GM12878 (cell line): Measurements from ENCODE around the gene RUVBL2. TPM values are rescaled to one million over a fixed set of nuclear protein-coding genes. Genes with fewer than 3 reads are reported as not detected.

Experiments used
- BCLAF1 ChIP-seq: fragments of 450-650 bp; IDR thresholded peaks from 2 replicates; pipeline ENCODE4 v1.6.1; 2017; ENCODE audit warnings: antibody characterized with exemption, mild to moderate bottlenecking, moderate library complexity
- CBFB ChIP-seq: IDR thresholded peaks from 2 replicates; pipeline ENCODE4 v1.6.1; 2016; ENCODE audit warnings: antibody characterized with exemption, low read depth
- IKZF2 ChIP-seq, 2 experiments: fragments of 450-650 bp; IDR thresholded peaks; 2 replicates each; pipeline ENCODE4 v1.6.1; 2017; ENCODE audit warnings: mild to moderate bottlenecking in 2 of 2, moderate library complexity in 2 of 2
- PBX3 ChIP-seq: IDR thresholded peaks from 2 replicates; pipeline ENCODE4 v1.6.1; 2011; ENCODE audit warnings: mild to moderate bottlenecking, low read depth, low read length, moderate library complexity; ENCODE audit not compliant: insufficient replicate concordance
- RB1 ChIP-seq: fragments of 450-650 bp; formaldehyde crosslinking; IDR thresholded peaks from 2 replicates; pipeline ENCODE4 v1.6.1; 2017; ENCODE audit warnings: mild to moderate bottlenecking, borderline replicate concordance
- SPI1 ChIP-seq: IDR thresholded peaks from 2 replicates; pipeline ENCODE4 v1.6.1; 2011; ENCODE audit warnings: low read depth, mild to moderate bottlenecking, low read length, moderate library complexity, borderline replicate concordance; ENCODE audit not compliant: insufficient read depth
- TAF1 ChIP-seq: IDR thresholded peaks from 2 replicates; pipeline ENCODE4 v1.6.1; 2011; ENCODE audit warnings: mild to moderate bottlenecking, low read depth, low read length, borderline replicate concordance
- USF1 ChIP-seq: IDR thresholded peaks from 2 replicates; pipeline ENCODE4 v1.6.1; 2011; ENCODE audit warnings: borderline replicate concordance, low read depth, mild to moderate bottlenecking, moderate library complexity, mixed read lengths, low read length; ENCODE audit not compliant: insufficient read depth; ENCODE audit errors: extremely low read length
- WRNIP1 ChIP-seq: IDR thresholded peaks from 2 replicates; pipeline ENCODE4 v1.6.1; 2011; ENCODE audit warnings: low read depth, low read length, improper control_type of control experiment, borderline replicate concordance
- YBX1 ChIP-seq: fragments of 450-650 bp; IDR thresholded peaks from 2 replicates; pipeline ENCODE4 v1.6.1; 2016; ENCODE audit warnings: antibody characterized with exemption
- ZBTB4 ChIP-seq: fragments of 450-650 bp; formaldehyde crosslinking; IDR thresholded peaks from 2 replicates; pipeline ENCODE4 v1.4.0; 2022; ENCODE audit warnings: mild to moderate bottlenecking, moderate library complexity
- ZBTB40 ChIP-seq: fragments of 450-650 bp; IDR thresholded peaks from 2 replicates; pipeline ENCODE4 v1.6.1; 2016; ENCODE audit warnings: mild to moderate bottlenecking, moderate library complexity, borderline replicate concordance
- polyA plus RNA-seq, 11 experiments: library from polyadenylated mRNA; depleted of rRNA in 4 of 11; unstranded in 6 of 11; stranded (reverse) in 5 of 11; fragments of >200 nt; fragmentation: Nextera tagmentation in 4 of 11; fragmentation: Illumina TruSeq in 1 of 11; extraction: Ambion mirVana in 4 of 11; extraction: Trizol in 1 of 11; gene quantifications; 1 replicate in 1 of 11; 2 replicates in 10 of 11; pipeline versions ENCODE4 v1.2.1 to v1.2.3, GENCODE V29; 2011 to 2016; ENCODE audit warnings: inconsistent platforms in 2 of 11, missing spikeins in 2 of 11, low read depth in 1 of 11
- total RNA-seq, 4 experiments: library from RNA; depleted of rRNA in 3 of 4; stranded (reverse); fragments of >200 nt in 3 of 4; fragmentation: Illumina TruSeq in 1 of 4; extraction: Trizol in 1 of 4; gene quantifications; 2 replicates each; pipeline versions ENCODE4 v1.2.1 to v1.2.3, GENCODE V29; 2013 to 2021

RUVBL2 gene
- total and polyA plus RNA-seq, 10 of the 15 experiments (the other 5 are each of a cell fraction or from before 2014, with no cell fraction given), result 33.8 to 224 (median 125) TPM

- TF ChIP-seq BCLAF1 (no peak), WRNIP1 (no peak), CBFB (no peak), RB1 (no peak), IKZF2 (IDR thresholded peaks at IDR 0.05) (no peak), TAF1 (no peak), SPI1 (no peak), USF1 (no peak), ZBTB4 (CRISPR knock-in tag) (no peak), ZBTB40 (no peak), YBX1 (no peak), PBX3 (no peak)
Observed at GRCh38 chr19:48989701-48990291, 3.9 kb upstream of the RUVBL2 start (continued).
